Anterior cingulate cortex (tissue), 58 donors: ENCODE measurements around the gene RCOR3.

Source experiments
- DNase-seq, 58 donors: peaks; one replicate each; lab custom pipeline; 2025; lab: John Stamatoyannopoulos, UW

RCOR3 gene

DNA sequence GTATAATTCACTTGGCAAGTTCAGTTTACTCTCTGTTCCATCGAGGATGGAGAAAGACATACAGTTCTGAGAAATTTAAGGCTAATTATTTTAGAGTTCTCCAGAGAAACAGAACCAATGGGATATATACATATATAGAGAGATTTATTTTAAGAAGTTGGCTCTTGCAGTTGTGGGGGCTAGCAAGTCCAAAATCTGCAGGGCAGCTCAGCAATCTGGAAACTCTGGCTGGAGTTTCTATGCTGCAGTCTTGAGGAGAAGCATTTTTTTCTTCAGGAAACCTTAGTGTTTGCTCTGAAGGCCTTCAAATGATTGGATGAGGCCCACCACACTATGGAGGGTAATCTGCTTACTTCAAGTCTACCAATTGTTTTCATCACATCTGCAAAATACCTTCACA lies 102.0 kb downstream of the RCOR3 start:
- peak in 4 of 58 donors; percentile 2 to 17 (median 8) for DNase-seq
